GM18507 (cell line): ENCODE data around the gene NPAS3.

ENCODE experiments used
- DNase-seq: peaks from one replicate; pipeline ENCODE4 v3.0.0; 2011; ENCODE audit warnings: low read depth; ENCODE audit not compliant: insufficient read length; ENCODE audit errors: extremely low spot score
- FAIRE-seq: peaks from 2 replicates; lab custom pipeline; 2011; peaks lifted over from hg19 to GRCh38; lab: Jason Lieb, UNC

The NPAS3 gene

DNA sequence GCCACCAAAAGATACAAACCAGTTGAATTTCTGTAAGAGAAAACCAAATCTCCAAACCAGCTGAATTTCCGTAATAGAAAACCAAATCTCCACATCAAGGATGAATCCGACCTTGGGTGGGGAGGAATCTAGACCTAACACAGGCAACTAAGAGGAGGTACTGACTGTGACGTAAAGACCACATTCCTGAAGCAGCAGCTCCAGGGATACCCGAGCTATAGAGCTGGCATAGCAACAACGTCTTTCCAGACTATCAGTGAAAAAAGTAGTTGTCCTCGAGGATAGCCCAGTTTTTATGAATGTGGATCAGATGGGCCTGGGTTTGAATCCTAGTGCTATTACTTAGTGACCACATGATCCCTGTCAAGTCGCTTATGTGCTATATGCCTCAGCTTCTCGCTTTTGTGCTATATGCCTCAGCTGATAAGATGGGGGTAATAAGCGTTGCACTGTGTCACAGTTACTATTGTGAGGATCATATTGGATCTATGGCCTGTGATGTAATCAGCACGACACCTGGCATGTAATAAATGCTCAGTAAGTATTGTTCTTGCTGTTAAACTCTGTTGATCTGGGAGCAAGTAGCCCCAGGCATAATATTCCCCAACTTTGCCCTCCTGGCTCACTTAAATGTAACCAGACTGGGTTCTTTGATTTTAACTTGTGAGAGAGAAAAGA is 898.4 kb downstream of the NPAS3 start:
- FAIRE-seq, result no peak
- DNase-seq, result no peak

DNA sequence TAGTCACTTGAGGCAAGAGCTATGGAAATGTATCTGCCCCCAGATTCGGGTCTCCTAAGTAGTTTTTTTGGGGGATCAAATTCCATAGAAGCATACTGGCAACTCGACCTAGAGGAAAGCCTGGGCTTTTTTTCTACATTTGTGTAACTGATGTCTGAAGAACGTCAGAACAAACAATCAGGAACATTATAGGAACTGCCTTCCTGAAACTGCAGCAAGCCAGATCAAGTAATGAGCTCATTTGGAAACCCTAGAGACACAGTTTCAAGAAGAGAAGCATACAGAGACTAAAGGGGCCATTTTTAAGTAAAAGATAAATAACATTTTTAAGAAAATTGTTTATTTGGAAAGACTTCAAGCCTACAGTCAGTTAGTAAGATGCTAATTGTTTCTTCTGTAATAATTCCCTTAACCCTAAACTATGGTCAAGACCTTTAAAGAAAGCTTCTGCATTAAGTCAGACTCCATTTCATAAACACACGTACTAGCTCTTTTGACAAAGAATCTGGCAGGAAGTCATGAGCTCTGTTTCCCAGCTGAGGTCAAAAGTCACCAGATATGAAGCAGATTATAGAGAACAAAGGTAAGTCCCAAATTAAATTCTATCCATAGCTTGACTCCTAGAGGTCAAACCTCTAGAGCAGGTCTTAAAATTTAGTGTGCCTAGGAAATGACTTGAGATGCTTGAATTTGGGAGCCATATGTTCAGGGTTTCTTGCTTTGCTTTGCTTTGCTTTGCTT is 899.4 kb downstream of the NPAS3 start:
- FAIRE-seq (no peak), DNase-seq (no peak)

DNA sequence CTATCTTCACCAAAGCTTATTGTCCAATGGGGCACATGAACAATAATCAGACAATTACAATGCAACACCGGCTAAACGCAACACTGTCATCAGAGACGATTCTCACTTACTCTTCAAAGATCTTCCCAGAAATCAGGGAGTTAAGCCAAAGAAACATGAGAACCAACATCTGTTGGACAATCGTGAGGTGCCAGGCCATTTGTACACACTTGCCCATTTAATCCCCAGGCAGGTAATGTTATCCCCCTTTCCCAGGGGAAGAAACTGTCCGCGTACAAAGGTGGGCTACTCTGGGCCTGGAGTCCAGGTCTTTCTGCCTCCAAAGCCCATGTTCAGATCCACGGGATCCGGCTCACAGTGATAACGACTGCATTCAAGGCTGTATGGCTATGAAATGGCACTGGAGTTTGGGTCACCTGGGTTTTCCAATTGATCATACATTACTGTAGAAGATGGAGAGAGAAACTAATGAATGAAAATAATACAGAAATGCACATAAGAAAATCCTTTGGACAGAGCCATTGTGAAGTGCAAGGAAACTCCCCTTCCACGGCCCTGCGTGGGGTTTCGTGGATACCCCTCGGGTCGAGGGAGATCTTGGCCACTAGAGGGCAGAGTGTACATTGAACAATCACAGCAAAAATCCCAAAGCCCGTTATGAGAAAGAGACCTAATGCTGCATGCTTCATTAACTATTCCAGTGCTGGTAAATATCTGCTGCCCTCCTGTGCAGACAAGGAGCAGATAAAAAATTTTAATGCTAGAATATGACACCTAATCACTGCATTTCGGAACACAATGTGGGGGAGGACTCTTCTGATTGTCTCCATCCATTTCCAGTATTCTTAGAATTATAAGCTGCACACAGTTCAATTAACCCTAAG is 900.8 kb downstream of the NPAS3 start:
- DNase-seq (peak; percentile 30), FAIRE-seq (peak; percentile 86)

DNA sequence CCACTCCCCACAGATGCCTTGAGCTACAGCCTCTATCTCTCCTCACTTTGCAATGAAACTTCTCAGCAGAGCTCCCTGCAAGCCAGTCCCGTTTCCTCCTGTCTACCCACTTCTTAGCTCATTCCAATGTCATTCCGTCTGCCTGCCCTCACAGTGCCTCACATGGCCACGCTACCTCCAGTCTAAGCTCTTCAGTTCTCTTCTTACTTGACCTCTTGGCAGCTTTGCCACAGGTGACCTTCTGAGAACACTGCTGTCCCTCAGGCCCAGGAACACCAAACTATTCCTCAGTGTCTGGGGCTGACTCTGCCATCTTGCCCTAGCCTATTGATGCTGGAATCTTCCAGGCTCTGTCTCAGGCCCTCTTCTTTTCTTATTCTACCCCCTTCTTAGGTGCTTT is 902.1 kb downstream of the NPAS3 start:
- no peak for DNase-seq
- FAIRE-seq, result no peak

DNA sequence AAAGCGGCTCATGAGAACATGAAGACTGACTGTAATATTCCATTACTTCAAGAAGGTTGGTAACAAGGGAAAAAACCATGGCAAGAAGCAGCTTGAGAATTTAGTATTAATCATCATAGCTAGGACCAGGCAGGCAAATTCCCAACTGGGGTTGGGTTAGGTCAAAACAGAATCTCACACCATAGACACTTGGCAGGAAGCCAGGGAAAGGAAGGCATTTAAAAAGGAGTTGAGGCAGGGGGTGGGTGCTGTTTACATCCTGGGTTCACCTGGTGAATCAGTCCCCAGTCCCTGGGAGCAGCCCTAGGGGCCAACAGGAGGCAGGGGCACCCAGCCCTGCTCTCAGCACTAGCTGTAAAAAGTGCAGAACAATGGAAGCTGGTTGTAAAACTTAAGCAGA is 903.6 kb downstream of the NPAS3 start:
- FAIRE-seq (no peak), DNase-seq (no peak)

DNA sequence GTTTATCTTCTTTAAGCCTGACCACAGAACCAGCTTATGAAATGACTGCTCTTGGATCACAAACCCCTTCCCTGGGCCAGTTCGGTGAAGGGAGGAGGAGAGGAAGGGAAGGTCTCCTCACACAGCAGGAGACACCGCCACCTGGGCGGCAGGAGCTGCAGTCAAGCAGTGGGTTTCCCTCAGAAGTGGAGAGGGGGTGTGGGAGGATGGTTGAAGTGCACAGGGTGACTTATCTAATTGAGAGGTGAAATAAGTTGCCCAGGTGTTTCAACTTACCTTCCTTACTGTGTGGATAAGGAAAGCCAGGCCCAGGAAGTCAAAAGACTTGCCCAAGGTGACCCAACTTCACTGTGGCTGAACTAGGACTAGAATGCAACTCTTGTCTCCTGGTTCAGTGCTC is 905.4 kb downstream of the NPAS3 start:
- DNase-seq (no peak), FAIRE-seq (no peak)

DNA sequence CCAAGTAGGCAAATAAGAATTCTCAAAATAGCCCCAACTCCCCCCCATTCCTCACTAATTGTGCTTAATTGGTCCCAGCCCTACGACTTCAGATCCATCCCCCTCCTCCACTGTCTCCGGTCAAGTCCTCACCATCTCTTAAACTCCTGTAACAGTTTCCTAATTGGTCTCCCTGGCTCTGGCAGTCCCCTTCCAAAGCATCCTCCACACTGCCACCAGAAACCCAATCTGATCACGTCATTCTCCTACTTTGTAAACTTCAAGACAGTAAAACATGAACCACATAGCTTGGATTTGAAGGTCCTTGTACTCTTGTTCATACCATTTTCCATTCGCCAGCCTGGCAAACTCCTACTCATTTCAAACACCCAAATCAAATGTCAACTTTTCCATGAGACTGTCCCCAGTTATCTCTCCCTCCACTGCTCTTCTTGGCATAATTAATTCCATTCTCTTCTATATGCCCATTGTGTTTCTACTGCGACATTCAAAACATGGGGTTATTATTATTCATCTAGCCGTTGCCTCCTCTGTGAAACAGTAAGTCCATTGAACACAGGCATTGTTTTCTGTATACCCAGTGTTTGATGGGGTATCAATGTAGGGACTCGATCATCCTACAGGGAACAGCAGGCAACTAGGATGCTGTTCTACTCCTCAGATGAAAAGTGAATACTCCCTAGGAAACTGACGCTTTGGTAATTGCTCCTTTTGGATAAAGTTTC is 907.6 kb downstream of the NPAS3 start:
- no peak for FAIRE-seq
- no peak for DNase-seq

GRCh38 chr14:33847066-33847465 is 908.4 kb downstream of the NPAS3 start:
- no peak for DNase-seq
- FAIRE-seq, result no peak

GRCh38 chr14:33848009-33848408 is 909.3 kb downstream of the NPAS3 start:
- FAIRE-seq, result no peak
- no peak for DNase-seq

DNA sequence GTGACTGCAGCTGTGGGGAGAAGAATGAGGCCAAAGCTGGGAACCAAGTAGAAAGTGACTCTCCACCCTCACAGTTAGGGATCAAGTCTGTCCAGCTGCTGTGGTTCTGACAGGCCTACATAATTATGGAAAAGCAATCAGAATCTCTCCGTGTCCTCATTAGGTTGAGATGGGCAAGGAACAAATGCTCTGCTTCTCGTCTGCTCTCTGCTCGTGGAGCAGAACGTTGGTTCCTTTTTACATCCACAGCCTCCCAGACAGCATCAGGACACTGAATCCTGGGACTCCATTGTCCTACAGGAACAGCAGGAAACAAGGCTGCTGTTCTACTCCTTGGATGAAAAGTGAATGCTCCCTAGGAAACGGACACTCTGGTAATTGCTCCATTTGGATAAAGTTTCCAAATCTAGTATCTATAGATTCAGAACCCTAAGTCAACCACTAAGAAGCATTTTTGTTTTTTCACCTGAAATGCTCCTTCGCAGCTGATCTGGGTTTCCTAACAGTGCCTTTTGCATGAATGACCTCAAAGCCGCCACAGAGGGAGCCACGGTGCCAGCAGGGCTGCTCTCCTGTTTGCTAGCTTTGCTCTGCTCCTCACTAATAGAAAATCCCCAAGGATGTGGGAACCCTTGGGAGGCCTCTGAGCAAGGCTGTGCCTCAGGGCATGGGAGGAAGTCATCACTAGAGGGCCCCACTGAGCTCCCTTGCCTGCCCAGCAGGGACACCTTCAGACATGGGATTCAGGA is 910.2 kb downstream of the NPAS3 start:
- no peak for FAIRE-seq

DNA sequence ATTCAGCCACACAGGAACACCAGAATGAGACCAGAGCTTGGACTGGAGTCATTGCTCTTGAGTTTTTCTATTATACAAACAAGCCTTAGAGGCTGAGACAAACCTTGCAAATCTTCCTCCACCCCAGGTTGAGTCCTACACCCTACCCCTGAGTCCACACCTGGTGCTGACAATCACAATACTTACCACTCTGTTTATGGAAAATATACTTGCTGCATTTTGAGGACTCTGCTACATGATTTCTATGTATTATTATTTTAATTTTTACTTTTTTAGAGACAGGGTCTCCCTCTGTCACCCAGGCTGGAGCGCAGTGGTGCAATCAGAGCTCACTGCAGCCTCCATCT is 910.7 kb downstream of the NPAS3 start:
- FAIRE-seq, result no peak

More for the DNA sequence above, 910.2 kb downstream of the NPAS3 start:
- DNase-seq, result no peak

GRCh38 chr14:33850826-33851225 is 912.1 kb downstream of the NPAS3 start:
- FAIRE-seq, result no peak
- no peak for DNase-seq

More for the DNA sequence above, 910.7 kb downstream of the NPAS3 start:
- no peak for DNase-seq

DNA sequence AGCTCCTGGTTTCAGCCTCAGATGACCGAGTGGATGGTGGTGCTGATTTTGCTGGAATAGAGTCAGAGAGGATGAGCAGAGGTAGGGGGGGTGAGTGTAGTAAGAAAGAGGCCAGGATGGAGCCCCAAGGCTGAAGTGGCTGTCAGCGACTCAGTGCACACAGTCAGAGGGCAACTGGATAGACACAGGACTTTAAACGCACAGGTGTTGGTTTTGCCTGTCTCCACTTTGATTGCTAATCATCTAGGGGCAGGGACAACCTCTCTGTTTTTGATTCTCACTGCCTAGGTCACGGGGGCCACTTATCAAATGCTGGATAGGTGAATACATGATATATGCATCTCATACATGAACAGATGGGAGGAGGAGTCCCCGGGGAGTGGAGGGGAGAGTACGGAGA is 912.7 kb downstream of the NPAS3 start:
- no peak for DNase-seq
- no peak for FAIRE-seq

GRCh38 chr14:33851931-33852330 is 913.3 kb downstream of the NPAS3 start:
- no peak for FAIRE-seq
- DNase-seq, result no peak
